ENCODE data around the gene SLAMF1. TPM values are rescaled to one million over a fixed set of nuclear protein-coding genes. Genes with fewer than 3 reads are reported as not detected.

SLAMF1 gene
- total RNA-seq, 1 donor from 2014 or later, result not detected

DNA sequence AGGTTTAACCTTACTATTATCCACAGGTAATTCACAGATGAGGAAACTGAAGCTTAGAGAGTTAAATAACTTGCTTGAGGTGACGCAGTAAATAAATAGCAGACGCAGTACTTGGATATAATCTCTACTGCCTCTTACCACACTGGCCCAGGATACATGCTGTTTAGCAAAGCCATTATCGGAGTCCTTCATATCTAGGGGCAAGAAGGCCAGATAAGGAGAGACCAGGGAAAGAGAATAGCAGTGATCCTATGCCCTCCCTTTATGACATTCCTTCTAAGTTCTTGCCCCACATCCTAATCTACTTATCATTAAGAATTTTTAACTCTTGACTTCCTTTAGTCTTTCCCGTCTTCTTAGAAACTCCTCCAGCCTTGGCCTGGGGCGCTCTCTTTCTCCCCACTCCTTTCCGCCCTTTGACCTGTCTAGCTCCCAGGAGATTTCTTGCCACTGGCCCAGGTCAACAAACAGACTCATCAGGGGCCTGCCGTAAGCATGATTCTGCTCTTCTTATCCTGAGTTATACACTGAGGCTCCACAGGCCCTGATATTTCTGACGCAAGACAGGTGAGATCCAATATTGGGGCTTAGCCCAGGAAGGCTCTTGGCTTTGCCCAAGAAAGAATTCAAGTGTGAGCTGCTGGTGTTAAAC lies 11.4 kb upstream of the SLAMF1 start:
- Mint-ChIP-seq H3K36me3 (ENCODE audit: unreplicated experiment) (no peaks in the 10 kb centered on the region), H3K4me3 (ENCODE audit: unreplicated experiment) (no peak overlapping the region), H3K27me3 (ENCODE audit: unreplicated experiment) (peaks cover 3% of the 10 kb centered on the region), H3K4me1 (ENCODE audit: low read depth, unreplicated experiment) (no peaks in the 10 kb centered on the region), H3K9me3 (ENCODE audit: unreplicated experiment) (peaks cover 2% of the 10 kb centered on the region), H3K27ac (ENCODE audit: unreplicated experiment) (no peak overlapping the region)
- no peak for DNase-seq
- TF ChIP-seq, protein P1, sequence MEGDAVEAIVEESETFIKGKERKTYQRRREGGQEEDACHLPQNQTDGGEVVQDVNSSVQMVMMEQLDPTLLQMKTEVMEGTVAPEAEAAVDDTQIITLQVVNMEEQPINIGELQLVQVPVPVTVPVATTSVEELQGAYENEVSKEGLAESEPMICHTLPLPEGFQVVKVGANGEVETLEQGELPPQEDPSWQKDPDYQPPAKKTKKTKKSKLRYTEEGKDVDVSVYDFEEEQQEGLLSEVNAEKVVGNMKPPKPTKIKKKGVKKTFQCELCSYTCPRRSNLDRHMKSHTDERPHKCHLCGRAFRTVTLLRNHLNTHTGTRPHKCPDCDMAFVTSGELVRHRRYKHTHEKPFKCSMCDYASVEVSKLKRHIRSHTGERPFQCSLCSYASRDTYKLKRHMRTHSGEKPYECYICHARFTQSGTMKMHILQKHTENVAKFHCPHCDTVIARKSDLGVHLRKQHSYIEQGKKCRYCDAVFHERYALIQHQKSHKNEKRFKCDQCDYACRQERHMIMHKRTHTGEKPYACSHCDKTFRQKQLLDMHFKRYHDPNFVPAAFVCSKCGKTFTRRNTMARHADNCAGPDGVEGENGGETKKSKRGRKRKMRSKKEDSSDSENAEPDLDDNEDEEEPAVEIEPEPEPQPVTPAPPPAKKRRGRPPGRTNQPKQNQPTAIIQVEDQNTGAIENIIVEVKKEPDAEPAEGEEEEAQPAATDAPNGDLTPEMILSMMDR (IDR thresholded peaks at IDR 0.05; ENCODE audit: partially characterized antibody, unreplicated experiment), result no peak

DNA sequence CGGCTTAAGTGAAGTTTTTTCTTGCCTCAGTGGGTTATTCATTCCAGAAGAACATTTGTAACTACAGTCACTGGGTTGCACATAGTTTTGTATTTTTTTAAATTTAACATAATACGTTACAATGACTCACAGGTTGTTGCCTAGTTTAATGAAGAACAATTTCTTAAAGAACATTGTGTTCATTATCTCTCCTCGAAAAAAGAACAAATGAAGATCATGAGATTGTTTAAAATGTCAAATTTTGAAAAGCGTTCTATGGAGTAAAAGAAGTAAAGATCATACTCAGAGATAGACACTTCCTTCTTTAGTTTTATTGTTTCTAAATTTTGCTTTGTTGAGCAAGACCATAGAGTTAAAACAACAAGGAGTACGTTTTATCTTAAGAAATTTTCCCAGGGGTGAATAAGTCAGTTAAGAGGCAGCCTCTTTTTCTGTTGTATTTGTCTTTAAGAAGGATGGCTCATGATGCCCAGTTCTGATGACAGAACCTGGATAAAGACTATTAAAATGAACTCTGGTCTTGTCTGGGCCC lies 10.5 kb upstream of the SLAMF1 start:
- no peak for DNase-seq
- peaks cover 4% of the 10 kb centered on the region for H3K27me3 Mint-ChIP-seq (ENCODE audit: unreplicated experiment)
- peaks cover 4% of the 10 kb centered on the region for H3K4me1 Mint-ChIP-seq (ENCODE audit: low read depth, unreplicated experiment)
- no peak overlapping the region for H3K4me3 Mint-ChIP-seq (ENCODE audit: unreplicated experiment)
- H3K27ac Mint-ChIP-seq (ENCODE audit: unreplicated experiment), result no peak overlapping the region
- H3K36me3 Mint-ChIP-seq (ENCODE audit: unreplicated experiment), result no peaks in the 10 kb centered on the region
- H3K9me3 Mint-ChIP-seq (ENCODE audit: unreplicated experiment), result peaks cover 2% of the 10 kb centered on the region
- TF ChIP-seq, protein P1 (IDR thresholded peaks at IDR 0.05; ENCODE audit: partially characterized antibody, unreplicated experiment), result no peak

DNA sequence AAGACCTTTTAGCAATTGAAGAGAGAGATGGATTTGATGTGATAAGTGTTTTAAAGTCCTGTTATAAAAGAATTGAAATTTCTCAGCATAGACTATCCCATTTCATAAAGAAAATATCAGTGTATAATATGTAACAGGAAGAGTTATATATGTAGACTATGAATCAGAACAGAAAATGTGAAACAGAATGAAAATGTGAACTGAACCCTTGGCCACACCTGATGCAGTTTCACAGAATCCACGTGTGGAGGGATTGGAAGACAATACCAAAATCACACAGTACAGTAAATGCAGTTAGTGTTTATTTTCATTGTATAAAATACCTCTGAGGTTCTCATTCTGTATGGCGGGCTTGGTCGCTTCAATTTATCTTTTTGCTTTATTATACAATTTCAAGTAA lies 9.9 kb upstream of the SLAMF1 start:
- Mint-ChIP-seq H3K4me3 (ENCODE audit: unreplicated experiment) (no peak overlapping the region), H3K9me3 (ENCODE audit: unreplicated experiment) (peaks cover 2% of the 10 kb centered on the region), H3K36me3 (ENCODE audit: unreplicated experiment) (no peaks in the 10 kb centered on the region), H3K4me1 (ENCODE audit: low read depth, unreplicated experiment) (peaks cover 4% of the 10 kb centered on the region), H3K27me3 (ENCODE audit: unreplicated experiment) (peaks cover 4% of the 10 kb centered on the region), H3K27ac (ENCODE audit: unreplicated experiment) (no peak overlapping the region)
- TF ChIP-seq, protein P1 (IDR thresholded peaks at IDR 0.05; ENCODE audit: partially characterized antibody, unreplicated experiment), result no peak
- no peak for DNase-seq

DNA sequence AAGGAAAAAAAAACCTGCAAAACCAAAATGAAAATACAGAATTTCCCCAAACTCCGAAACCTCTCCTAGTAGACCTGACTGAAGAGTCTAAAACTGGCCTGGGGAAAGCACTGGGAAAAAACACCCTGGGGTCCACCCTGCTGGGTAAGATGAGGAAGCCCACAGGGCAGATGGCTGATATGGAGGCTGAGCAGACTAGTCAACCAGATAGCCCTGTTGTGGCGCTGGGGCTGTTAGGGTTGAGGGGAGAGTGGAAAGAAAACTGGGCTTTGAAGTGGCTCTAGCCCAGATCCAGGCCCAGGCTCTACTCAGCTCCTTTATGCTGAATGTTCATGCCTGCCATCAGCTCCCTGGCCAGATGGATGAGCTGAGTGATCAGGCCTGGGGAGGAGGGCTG lies 6.8 kb upstream of the SLAMF1 start:
- no peaks in the 10 kb centered on the region for H3K36me3 Mint-ChIP-seq (ENCODE audit: unreplicated experiment)

More for the DNA sequence above, 6.8 kb upstream of the SLAMF1 start:
- Mint-ChIP-seq H3K27me3 (ENCODE audit: unreplicated experiment) (peaks cover 2% of the 10 kb centered on the region), H3K4me1 (ENCODE audit: low read depth, unreplicated experiment) (peaks cover 7% of the 10 kb centered on the region), H3K27ac (ENCODE audit: unreplicated experiment) (no peak overlapping the region), H3K9me3 (ENCODE audit: unreplicated experiment) (no peaks in the 10 kb centered on the region), H3K4me3 (ENCODE audit: unreplicated experiment) (no peak overlapping the region)
- TF ChIP-seq, protein P1 (IDR thresholded peaks at IDR 0.05; ENCODE audit: partially characterized antibody, unreplicated experiment), result no peak
- DNase-seq, result no peak

All from glutamatergic neuron (in vitro differentiated cells).